CD4-positive, alpha-beta T cell (primary cell): ENCODE data around the gene CYTL1. TPM values are rescaled to one million over a fixed set of nuclear protein-coding genes. Genes with fewer than 3 reads are reported as not detected.

Source experiments
- ATAC-seq: fragments of 200-7000 bp; cut with Tn5 transposase; one replicate; pipeline ENCODE4 v1.10.0; 2022; ENCODE audit warnings: mild to moderate bottlenecking; ENCODE audit not compliant: poor library complexity
- CTCF ChIA-PET: fragments of 350-600 bp; sonication (Branson Sonifier 250); formaldehyde crosslinking; loops from one replicate; lab custom pipeline; 2021; ENCODE audit warnings: antibody characterized with exemption, inconsistent platforms; lab: Charles Lee
- POLR2A ChIA-PET: fragments of 350-600 bp; sonication (Branson Sonifier 250); formaldehyde crosslinking; loops from one replicate; lab custom pipeline; 2021; ENCODE audit warnings: antibody characterized with exemption, inconsistent platforms; lab: Charles Lee
- DNase-seq, 14 experiments: peaks; one replicate each; pipeline ENCODE4 v3.0.0-alpha.2; 2013 to 2020; ENCODE audit warnings: mixed read lengths in 2 of 14
- H3K27ac ChIP-seq, 2 donors: one replicate each; pipeline versions ENCODE4 v1.5.1 to v1.7.0; 2013; ENCODE audit warnings: low read length in 2 of 2, low read depth in 1 of 2, mild to moderate bottlenecking in 1 of 2
- H3K27me3 ChIP-seq, 2 experiments: 1 replicate in 1 of 2; 2 replicates in 1 of 2; pipeline versions ENCODE4 v1.6.1 to v1.7.0; 2013; ENCODE audit warnings: low read length in 2 of 2, control low read depth in 1 of 2, mild to moderate bottlenecking in 1 of 2, moderate library complexity in 1 of 2; ENCODE audit not compliant: insufficient read depth in 2 of 2, control insufficient read depth in 1 of 2
- H3K36me3 ChIP-seq: one replicate; pipeline ENCODE4 v1.6.1; 2013; ENCODE audit warnings: low read length, control low read depth; ENCODE audit not compliant: insufficient read depth
- H3K4me1 ChIP-seq: one replicate; pipeline ENCODE4 v1.6.1; 2013; ENCODE audit warnings: low read length, control low read depth; ENCODE audit not compliant: insufficient read depth
- H3K4me3 ChIP-seq: one replicate; pipeline ENCODE4 v1.5.1; 2013; ENCODE audit warnings: mild to moderate bottlenecking, low read length, moderate library complexity
- H3K9me3 ChIP-seq, 2 experiments: 1 replicate in 1 of 2; 2 replicates in 1 of 2; pipeline versions ENCODE4 v1.6.1 to v1.7.0; 2013; ENCODE audit warnings: low read length in 2 of 2, mild to moderate bottlenecking in 2 of 2, control low read depth in 1 of 2, moderate library complexity in 1 of 2; ENCODE audit not compliant: control insufficient read depth in 1 of 2, insufficient read depth in 1 of 2
- H3K27ac Mint-ChIP-seq: one replicate; pipeline ENCODE4 v1.8.0; 2020; ENCODE audit warnings: mixed read lengths
- H3K27me3 Mint-ChIP-seq: one replicate; pipeline ENCODE4 v1.8.0; 2021; ENCODE audit warnings: mixed read lengths
- H3K36me3 Mint-ChIP-seq: one replicate; pipeline ENCODE4 v1.8.0; 2021; ENCODE audit warnings: low read depth, mixed read lengths
- H3K4me1 Mint-ChIP-seq: one replicate; pipeline ENCODE4 v1.8.0; 2021; ENCODE audit warnings: low read depth, mixed read lengths
- H3K4me3 Mint-ChIP-seq: one replicate; pipeline ENCODE4 v1.8.0; 2020; ENCODE audit warnings: mild to moderate bottlenecking, mixed read lengths
- H3K9me3 Mint-ChIP-seq: one replicate; pipeline ENCODE4 v1.8.0; 2020; ENCODE audit warnings: mixed read lengths
- CTCF ChIP-seq: fragments of 200-600 bp; IDR thresholded peaks from one replicate; pipeline ENCODE4 v1.8.0; 2022; ENCODE audit warnings: antibody characterized with exemption, mild to moderate bottlenecking
- intact Hi-C, 2 experiments: fragments of 100-400 bp; cut with DNase I in 1 of 2; cut with micrococcal nuclease in 1 of 2; formaldehyde crosslinking; loops; one replicate each; pipeline versions ENCODE4 v1.15.1 to v1.9.0; 2023 to 2025; cut with DNase I, micrococcal nuclease
- total RNA-seq, 174 experiments: library from RNA in 2 of 174; stranded (reverse) in 2 of 174; gene quantifications; one replicate each; pipeline ENCODE4 v1.2.3 and lab custom pipeline; 2021 to 2026

CYTL1 gene
- total RNA-seq, 2 experiments from 2014 or later = not detected

DNA sequence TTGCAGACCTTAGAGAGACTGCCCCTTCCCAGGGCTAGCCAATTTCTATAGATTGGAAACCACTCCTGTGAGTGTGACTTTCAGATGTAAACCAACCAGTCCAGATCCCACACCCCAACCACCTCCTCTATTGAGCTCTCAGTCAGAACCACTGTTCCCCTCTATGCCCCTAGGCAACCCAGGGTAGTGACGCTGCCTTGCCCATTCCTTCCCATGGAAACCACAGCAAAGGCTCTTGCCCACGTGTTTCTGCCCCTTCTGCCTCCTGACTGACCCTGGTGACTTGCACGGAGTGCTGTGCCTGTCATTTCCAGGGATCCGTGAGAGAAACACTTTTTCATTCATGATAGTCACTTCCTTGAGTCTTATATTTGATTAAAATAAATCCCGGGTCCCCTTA is 32.4 kb downstream of the CYTL1 start:
- H3K36me3 Mint-ChIP-seq = no peaks in the 10 kb centered on the region
- intact Hi-C loops = no loop called here
- no peak overlapping the region for H3K4me3 Mint-ChIP-seq
- DNase-seq (no peak), ATAC-seq (no peak)
- ChIA-PET CTCF (no interaction called here), POLR2A (interaction anchor here (0.7 kb wide), 1 partner anchor 313 kb away, joined by 3 read pairs; no protein-coding TSS in a partner anchor)
- no peaks in the 10 kb centered on the region for H3K4me1 Mint-ChIP-seq
- no peak overlapping the region for H3K27ac ChIP-seq
- no peaks in the 10 kb centered on the region for H3K27me3 ChIP-seq
- H3K27ac Mint-ChIP-seq = no peak overlapping the region
- no peaks in the 10 kb centered on the region for H3K36me3 ChIP-seq
- H3K27me3 Mint-ChIP-seq = no peaks in the 10 kb centered on the region
- H3K9me3 ChIP-seq = no peaks in the 10 kb centered on the region
- H3K9me3 Mint-ChIP-seq = no peaks in the 10 kb centered on the region
- no peak for TF ChIP-seq CTCF
- no peaks in the 10 kb centered on the region for H3K4me1 ChIP-seq
- no peak overlapping the region for H3K4me3 ChIP-seq

GRCh38 chr4:4985844-4986243 is 33.4 kb downstream of the CYTL1 start:
- H3K4me3 Mint-ChIP-seq = no peak overlapping the region
- H3K4me1 Mint-ChIP-seq = no peaks in the 10 kb centered on the region
- Histone ChIP-seq H3K4me1 (no peaks in the 10 kb centered on the region), H3K4me3 (no peak overlapping the region), H3K9me3 (no peaks in the 10 kb centered on the region), H3K27ac (no peak overlapping the region), H3K27me3 (no peaks in the 10 kb centered on the region), H3K36me3 (no peaks in the 10 kb centered on the region)
- H3K9me3 Mint-ChIP-seq = no peaks in the 10 kb centered on the region
- intact Hi-C loops = no loop called here
- H3K36me3 Mint-ChIP-seq = no peaks in the 10 kb centered on the region
- H3K27me3 Mint-ChIP-seq = no peaks in the 10 kb centered on the region
- no peak overlapping the region for H3K27ac Mint-ChIP-seq
- CTCF ChIA-PET = no interaction called here
- no peak for ATAC-seq
- DNase-seq = no peak
- TF ChIP-seq CTCF = no peak
- POLR2A ChIA-PET = no interaction called here

DNA sequence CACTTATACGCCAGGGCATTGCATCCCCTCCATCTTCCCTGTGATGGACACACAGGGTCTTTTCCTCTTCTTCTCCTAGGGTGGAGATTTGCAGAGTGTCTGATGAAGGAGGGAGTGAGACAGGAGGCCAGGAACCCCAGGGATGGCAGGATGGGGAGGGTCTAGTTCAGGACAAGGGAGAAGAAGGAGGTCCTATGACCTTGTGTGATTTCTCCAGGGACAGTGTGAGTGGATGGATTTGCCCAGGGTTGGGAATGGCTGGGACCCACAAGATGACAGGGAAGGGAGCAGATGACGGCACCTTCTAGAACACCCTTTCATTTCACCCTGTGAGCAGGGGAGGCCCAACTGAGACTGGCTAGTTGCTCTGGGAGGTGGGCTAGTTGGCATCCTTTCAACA is 34.2 kb downstream of the CYTL1 start:
- H3K4me3 Mint-ChIP-seq = no peak overlapping the region
- ATAC-seq (no peak), DNase-seq (no peak)
- H3K27ac ChIP-seq = no peak overlapping the region
- H3K4me1 ChIP-seq = no peaks in the 10 kb centered on the region
- H3K27ac Mint-ChIP-seq = no peak overlapping the region
- POLR2A ChIA-PET = no interaction called here
- H3K9me3 Mint-ChIP-seq = no peaks in the 10 kb centered on the region
- H3K36me3 Mint-ChIP-seq = no peaks in the 10 kb centered on the region
- no peaks in the 10 kb centered on the region for H3K36me3 ChIP-seq
- no peak overlapping the region for H3K4me3 ChIP-seq
- H3K9me3 ChIP-seq = no peaks in the 10 kb centered on the region
- H3K27me3 ChIP-seq = no peaks in the 10 kb centered on the region
- no peak for TF ChIP-seq CTCF
- no peaks in the 10 kb centered on the region for H3K27me3 Mint-ChIP-seq
- H3K4me1 Mint-ChIP-seq = no peaks in the 10 kb centered on the region
- intact Hi-C loops = no loop called here
- CTCF ChIA-PET = no interaction called here
